Activated naive CD8-positive, alpha-beta T cell treated with anti-CD3 and anti-CD28 coated beads for 36 hours (primary cell): Measurements from ENCODE around the gene OR52I2. TPM values are rescaled to one million over a fixed set of nuclear protein-coding genes. Genes with fewer than 3 reads are reported as not detected.

Experiments
- DNase-seq: peaks from one replicate; pipeline ENCODE4 v3.0.0; 2021
- H3K27ac Mint-ChIP-seq: one replicate; pipeline ENCODE4 v1.8.0; 2022; ENCODE audit warnings: mild to moderate bottlenecking, moderate library complexity, mixed read lengths
- H3K27me3 Mint-ChIP-seq: one replicate; pipeline ENCODE4 v1.8.0; 2022; ENCODE audit warnings: mild to moderate bottlenecking, mixed read lengths
- H3K36me3 Mint-ChIP-seq: one replicate; pipeline ENCODE4 v1.8.0; 2021; ENCODE audit warnings: mild to moderate bottlenecking, mixed read lengths
- H3K4me1 Mint-ChIP-seq: one replicate; pipeline ENCODE4 v1.8.0; 2021; ENCODE audit warnings: mixed read lengths
- H3K4me3 Mint-ChIP-seq: one replicate; pipeline ENCODE4 v1.8.0; 2022; ENCODE audit warnings: mild to moderate bottlenecking, moderate library complexity, mixed read lengths
- H3K9me3 Mint-ChIP-seq: one replicate; pipeline ENCODE4 v1.8.0; 2022; ENCODE audit warnings: mixed read lengths
- total RNA-seq, 2 experiments: library from RNA; stranded (reverse); gene quantifications; one replicate each; pipeline ENCODE4 v1.2.3, GENCODE V29; 2021

Gene OR52I2
- total RNA-seq: not detected

DNA sequence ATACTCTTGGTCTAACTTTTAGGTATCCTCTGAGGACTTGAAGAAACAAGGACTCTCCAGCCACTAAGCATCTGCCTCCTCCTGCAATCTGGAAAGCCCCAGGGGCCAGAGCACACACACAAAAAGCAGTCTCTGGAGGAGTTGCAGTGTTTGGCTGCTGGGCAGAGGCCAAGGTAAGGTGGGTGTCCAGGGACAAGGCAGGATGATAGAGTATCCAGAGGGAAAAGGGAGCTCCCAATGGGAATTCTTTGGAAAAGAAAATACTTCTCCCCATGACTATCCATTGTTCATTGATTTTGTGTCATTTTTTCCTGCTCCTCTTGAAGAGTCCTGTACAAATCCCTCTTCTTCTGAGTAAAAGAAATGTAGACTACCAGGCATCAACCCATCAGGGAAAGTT, at the start of gene OR52I2:
Gene OR52I2 (plus strand): TSS at position 301 of the 400 bp plus-strand sequence.
- no peak within 1 kb of the TSS for H3K4me3 Mint-ChIP-seq
- no peak for DNase-seq
- H3K27ac Mint-ChIP-seq: no peak within 1 kb of the TSS
- H3K9me3 Mint-ChIP-seq: no peaks in the 10 kb centered on the region
- H3K36me3 Mint-ChIP-seq: no peaks in the 10 kb centered on the region
- H3K27me3 Mint-ChIP-seq: peaks cover 36% of the 10 kb centered on the region
- H3K4me1 Mint-ChIP-seq: no peaks in the 10 kb centered on the region

- peak; percentile 30 for DNase-seq
- H3K4me1 Mint-ChIP-seq: peaks cover 5% of the 10 kb centered on the region
- no peaks in the 10 kb centered on the region for H3K36me3 Mint-ChIP-seq
- peaks cover 5% of the 10 kb centered on the region for H3K27me3 Mint-ChIP-seq
- no peaks in the 10 kb centered on the region for H3K9me3 Mint-ChIP-seq
- no peak overlapping the region for H3K4me3 Mint-ChIP-seq
- no peak overlapping the region for H3K27ac Mint-ChIP-seq
Observed at GRCh38 chr11:4539603-4540219, 41.8 kb upstream of the OR52I2 start.

DNA sequence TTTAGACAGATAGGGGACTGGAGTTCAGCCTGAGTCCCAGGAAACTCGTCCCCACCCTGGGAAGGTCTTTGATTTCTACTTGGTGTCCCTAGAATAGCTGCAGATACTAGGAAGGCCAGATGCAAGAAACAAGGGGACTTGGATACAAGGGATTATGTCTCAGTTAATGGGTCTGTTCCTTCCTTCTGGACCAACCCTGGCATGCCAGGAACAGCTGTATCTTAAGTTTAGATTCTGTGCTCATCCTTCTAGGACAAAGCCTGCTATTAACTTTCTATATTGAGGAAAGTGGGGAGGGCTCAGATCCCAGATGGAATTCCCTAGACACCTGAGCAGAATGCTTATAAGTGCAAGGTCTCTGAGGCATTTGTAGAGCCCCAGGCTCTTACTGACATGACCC, 40.5 kb upstream of the OR52I2 start:
- Mint-ChIP-seq H3K9me3 (no peaks in the 10 kb centered on the region), H3K4me3 (no peak overlapping the region), H3K4me1 (peaks cover 5% of the 10 kb centered on the region), H3K27me3 (no peaks in the 10 kb centered on the region), H3K36me3 (no peaks in the 10 kb centered on the region), H3K27ac (no peak overlapping the region)
- no peak for DNase-seq

- H3K27ac Mint-ChIP-seq: no peak overlapping the region
- H3K4me3 Mint-ChIP-seq: no peak overlapping the region
- no peak for DNase-seq
- H3K27me3 Mint-ChIP-seq: no peaks in the 10 kb centered on the region
- peaks cover 5% of the 10 kb centered on the region for H3K4me1 Mint-ChIP-seq
- H3K36me3 Mint-ChIP-seq: no peaks in the 10 kb centered on the region
- H3K9me3 Mint-ChIP-seq: no peaks in the 10 kb centered on the region
Observed at GRCh38 chr11:4543561-4543960, 38.0 kb upstream of the OR52I2 start.

DNA sequence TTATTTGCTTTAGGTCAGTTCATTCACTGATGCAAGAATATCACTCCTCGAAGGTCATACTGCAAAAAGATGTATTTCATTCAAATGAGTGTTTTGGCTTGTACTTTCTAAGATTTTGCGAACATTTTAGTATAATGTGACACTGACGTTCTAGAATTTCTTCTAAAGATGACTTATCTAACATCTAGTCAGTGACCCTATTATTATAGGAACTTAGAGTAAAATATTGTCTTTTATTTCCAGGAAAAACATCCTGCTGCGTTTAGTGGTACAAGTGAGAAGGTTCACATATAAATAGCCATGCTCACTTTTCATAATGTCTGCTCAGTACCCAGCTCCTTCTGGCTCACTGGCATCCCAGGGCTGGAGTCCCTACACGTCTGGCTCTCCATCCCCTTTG, 36.7 kb upstream of the OR52I2 start, which contains the start of gene OR52M1:
Gene OR52M1 (plus strand): TSS at position 301 of the 400 bp plus-strand sequence. CDS start 0 bp downstream, at position 301.
- Mint-ChIP-seq H3K9me3 (no peaks in the 10 kb centered on the region), H3K27ac (no peak within 1 kb of the TSS), H3K4me3 (no peak within 1 kb of the TSS), H3K4me1 (peaks cover 3% of the 10 kb centered on the region), H3K27me3 (peaks cover 5% of the 10 kb centered on the region), H3K36me3 (no peaks in the 10 kb centered on the region)
- DNase-seq: no peak

GRCh38 chr11:4546878-4547277, 34.7 kb upstream of the OR52I2 start:
- Mint-ChIP-seq H3K4me3 (no peak overlapping the region), H3K27me3 (peaks cover 13% of the 10 kb centered on the region), H3K27ac (no peak overlapping the region), H3K9me3 (no peaks in the 10 kb centered on the region), H3K36me3 (no peaks in the 10 kb centered on the region), H3K4me1 (peaks cover 3% of the 10 kb centered on the region)
- no peak for DNase-seq

DNA sequence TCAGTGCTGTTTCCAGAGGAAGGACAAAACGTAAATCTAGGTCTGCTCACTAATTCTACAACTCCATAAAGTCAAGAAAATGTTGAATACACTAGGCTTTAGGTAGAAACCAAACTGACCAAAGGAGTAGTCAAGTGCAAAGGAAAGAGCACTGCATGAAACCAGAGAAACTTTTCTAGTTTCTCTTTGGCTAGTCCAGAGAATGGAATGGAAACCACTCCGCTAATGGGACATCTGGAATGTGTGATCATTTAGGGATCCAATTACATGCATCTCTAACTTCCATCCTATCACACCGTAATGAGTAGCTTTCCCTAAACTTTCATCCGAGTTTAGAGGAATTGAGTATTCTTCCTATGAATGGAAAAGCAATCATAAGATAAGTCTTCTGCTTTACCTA, 34.1 kb upstream of the OR52I2 start:
- H3K4me1 Mint-ChIP-seq: peaks cover 3% of the 10 kb centered on the region
- no peaks in the 10 kb centered on the region for H3K9me3 Mint-ChIP-seq
- no peak overlapping the region for H3K4me3 Mint-ChIP-seq
- peaks cover 13% of the 10 kb centered on the region for H3K27me3 Mint-ChIP-seq
- DNase-seq: no peak
- no peaks in the 10 kb centered on the region for H3K36me3 Mint-ChIP-seq
- H3K27ac Mint-ChIP-seq: no peak overlapping the region

- Mint-ChIP-seq H3K27ac (no peak overlapping the region), H3K27me3 (peaks cover 17% of the 10 kb centered on the region), H3K4me3 (no peak overlapping the region), H3K9me3 (no peaks in the 10 kb centered on the region), H3K4me1 (no peaks in the 10 kb centered on the region), H3K36me3 (no peaks in the 10 kb centered on the region)
- DNase-seq: no peak
Observed at GRCh38 chr11:4551346-4551979, 30.1 kb upstream of the OR52I2 start.

DNA sequence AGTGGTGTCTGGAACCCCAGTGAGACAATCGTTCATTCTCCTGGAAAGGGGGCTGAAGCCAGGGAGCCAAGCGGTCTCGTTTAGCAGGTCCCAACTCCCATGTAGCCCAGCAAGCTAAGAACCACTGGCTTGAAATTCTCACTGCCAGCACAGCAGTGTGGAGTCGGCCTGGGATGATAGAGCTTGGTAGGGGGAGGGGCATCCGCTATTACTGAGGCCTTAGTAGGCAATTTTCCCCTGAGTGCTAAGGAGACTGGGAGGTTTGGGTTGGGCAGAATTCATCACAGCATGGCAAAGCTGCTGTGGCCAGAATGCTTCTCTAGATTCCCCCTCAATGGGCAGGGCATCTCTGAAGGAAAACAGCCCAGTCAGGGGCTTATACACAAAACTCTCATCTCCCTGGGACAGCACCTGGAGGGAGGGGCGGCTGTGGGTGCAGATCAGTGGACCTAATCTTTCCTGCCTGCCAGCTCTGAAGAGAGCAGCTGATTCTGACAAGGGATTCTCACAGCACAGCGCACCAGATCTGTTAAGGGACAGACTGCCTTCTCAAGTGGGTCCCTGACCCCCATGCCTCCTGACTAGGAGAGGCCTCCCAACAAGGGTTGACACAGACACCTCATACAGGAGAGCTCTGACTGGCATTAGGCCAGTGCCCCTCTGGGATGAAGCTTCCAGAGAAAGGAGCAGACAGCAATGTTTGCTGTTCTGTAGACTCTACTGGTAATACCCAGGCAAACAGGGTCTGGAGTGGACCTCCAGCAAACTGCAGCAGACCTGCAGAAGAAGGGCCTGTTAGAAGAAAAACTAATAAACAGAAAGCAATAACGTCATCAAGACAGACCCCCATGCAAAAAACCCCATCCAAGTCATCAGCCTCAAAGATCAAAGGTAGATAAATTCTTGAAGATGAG, 21.8 kb upstream of the OR52I2 start:
- H3K36me3 Mint-ChIP-seq: no peaks in the 10 kb centered on the region
- H3K9me3 Mint-ChIP-seq: peaks cover 13% of the 10 kb centered on the region
- no peaks in the 10 kb centered on the region for H3K4me1 Mint-ChIP-seq
- no peak overlapping the region for H3K4me3 Mint-ChIP-seq
- H3K27ac Mint-ChIP-seq: no peak overlapping the region
- H3K27me3 Mint-ChIP-seq: peaks cover 24% of the 10 kb centered on the region
- no peak for DNase-seq

- DNase-seq: no peak
- no peak overlapping the region for H3K27ac Mint-ChIP-seq
- H3K36me3 Mint-ChIP-seq: no peaks in the 10 kb centered on the region
- H3K4me3 Mint-ChIP-seq: no peak overlapping the region
- peaks cover 24% of the 10 kb centered on the region for H3K27me3 Mint-ChIP-seq
- peaks cover 13% of the 10 kb centered on the region for H3K9me3 Mint-ChIP-seq
- no peaks in the 10 kb centered on the region for H3K4me1 Mint-ChIP-seq
Observed at GRCh38 chr11:4560467-4560866, 21.1 kb upstream of the OR52I2 start.

DNA sequence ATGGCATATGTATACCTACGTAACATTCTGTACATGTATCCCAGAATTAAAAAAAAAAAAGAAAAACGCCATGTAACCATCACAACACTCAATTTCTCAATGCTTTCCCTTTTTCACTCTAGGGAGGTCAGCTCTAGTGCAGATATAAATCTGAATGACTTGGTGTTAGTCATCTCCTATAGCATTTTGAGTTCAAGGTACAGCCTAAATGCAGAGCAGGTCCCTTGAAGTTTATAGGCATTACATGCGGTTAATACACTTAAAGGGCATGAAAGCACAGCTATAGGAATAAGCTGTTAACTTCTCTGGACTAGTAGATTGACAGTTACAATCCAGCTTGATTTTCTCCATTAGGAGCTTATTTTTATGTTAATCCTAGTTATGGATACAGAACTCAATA, 16.2 kb upstream of the OR52I2 start:
- peaks cover 10% of the 10 kb centered on the region for H3K27me3 Mint-ChIP-seq
- no peak overlapping the region for H3K27ac Mint-ChIP-seq

DNA sequence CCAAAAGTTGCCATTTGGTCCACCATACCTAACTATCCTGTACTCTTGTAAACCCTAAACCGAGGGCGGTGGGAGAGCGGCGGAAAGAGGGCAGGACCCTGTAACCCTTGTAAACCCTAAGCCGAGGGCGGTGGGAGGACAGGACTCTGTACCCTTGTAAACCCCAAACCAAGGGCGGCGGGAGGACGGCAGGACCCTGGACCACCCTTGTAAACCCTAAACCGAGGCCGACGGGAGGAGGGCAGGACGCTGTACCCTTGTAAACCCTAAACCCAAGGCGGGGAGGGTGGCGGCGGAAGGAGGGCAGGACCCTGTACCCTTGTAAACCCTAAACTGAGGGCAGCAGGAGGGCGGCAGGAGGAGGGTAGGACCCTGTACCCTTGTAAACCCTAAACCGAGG, 12.5 kb upstream of the OR52I2 start:
- Mint-ChIP-seq H3K4me1 (no peaks in the 10 kb centered on the region), H3K27me3 (no peaks in the 10 kb centered on the region), H3K27ac (no peak overlapping the region), H3K4me3 (no peak overlapping the region), H3K36me3 (no peaks in the 10 kb centered on the region), H3K9me3 (peaks cover 5% of the 10 kb centered on the region)
- no peak for DNase-seq

More for the DNA sequence above, 16.2 kb upstream of the OR52I2 start:
- Mint-ChIP-seq H3K9me3 (peaks cover 13% of the 10 kb centered on the region), H3K4me1 (no peaks in the 10 kb centered on the region), H3K4me3 (no peak overlapping the region), H3K36me3 (no peaks in the 10 kb centered on the region)
- DNase-seq: no peak

DNA sequence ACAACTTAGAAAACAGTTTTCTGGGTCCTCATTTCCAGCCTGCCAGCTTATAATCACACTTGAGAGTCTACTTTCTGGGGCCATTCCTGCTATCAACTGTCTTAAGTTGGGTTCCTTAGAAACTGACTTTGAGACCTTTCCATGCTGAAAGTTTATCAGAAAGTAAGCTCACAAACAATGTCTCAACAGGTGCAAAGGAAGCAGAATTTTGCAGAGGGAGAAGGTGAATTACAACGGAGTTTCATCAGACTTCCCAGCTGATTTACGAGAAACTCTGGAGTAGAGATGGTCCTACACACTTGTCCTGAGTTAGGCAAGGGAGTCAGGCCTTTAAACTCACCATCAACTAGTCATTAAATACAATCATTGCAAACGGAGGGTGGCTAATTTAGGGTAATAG, 4.7 kb upstream of the OR52I2 start:
- H3K36me3 Mint-ChIP-seq: no peaks in the 10 kb centered on the region
- no peak overlapping the region for H3K4me3 Mint-ChIP-seq
- H3K4me1 Mint-ChIP-seq: peaks cover 6% of the 10 kb centered on the region
- H3K27ac Mint-ChIP-seq: no peak overlapping the region
- no peak for DNase-seq
- H3K27me3 Mint-ChIP-seq: peaks cover 31% of the 10 kb centered on the region
- H3K9me3 Mint-ChIP-seq: no peaks in the 10 kb centered on the region

DNA sequence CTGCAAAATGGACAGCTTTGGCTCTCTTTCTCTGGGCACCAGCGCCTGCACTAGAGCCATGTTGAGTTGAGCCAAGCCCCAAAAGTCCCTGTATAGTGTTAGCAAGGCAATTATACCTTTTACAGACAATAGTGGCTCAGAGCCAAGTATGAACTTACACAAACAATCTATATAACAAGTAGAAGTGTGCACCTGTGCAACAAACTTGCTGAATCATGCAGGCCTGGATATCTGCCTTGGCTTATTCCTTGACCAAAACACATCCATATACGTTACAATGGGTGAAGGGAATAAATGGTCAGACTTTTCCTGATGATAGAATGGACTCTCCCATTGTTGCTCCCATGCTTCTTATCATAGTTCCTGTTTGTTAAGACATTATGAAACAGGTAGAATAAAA, 3.8 kb upstream of the OR52I2 start:
- Mint-ChIP-seq H3K27me3 (peaks cover 36% of the 10 kb centered on the region), H3K9me3 (no peaks in the 10 kb centered on the region), H3K4me1 (peaks cover 6% of the 10 kb centered on the region), H3K4me3 (no peak overlapping the region), H3K36me3 (no peaks in the 10 kb centered on the region), H3K27ac (no peak overlapping the region)
- no peak for DNase-seq

GRCh38 chr11:4578624-4579023, 2.9 kb upstream of the OR52I2 start:
- no peaks in the 10 kb centered on the region for H3K36me3 Mint-ChIP-seq
- H3K27ac Mint-ChIP-seq: no peak overlapping the region
- H3K4me1 Mint-ChIP-seq: peaks cover 6% of the 10 kb centered on the region
- H3K4me3 Mint-ChIP-seq: no peak overlapping the region
- H3K9me3 Mint-ChIP-seq: no peaks in the 10 kb centered on the region
- H3K27me3 Mint-ChIP-seq: peaks cover 41% of the 10 kb centered on the region
- DNase-seq: no peak
